Lung (tissue), 12 donors: ENCODE data around the gene ASTN2. TPM values are rescaled to one million over a fixed set of nuclear protein-coding genes. Genes with fewer than 3 reads are reported as not detected.

Experiments
- ATAC-seq: fragments of 200-7000 bp; cut with Tn5 transposase; one replicate; pipeline ENCODE4 v1.9.1; 2020; ENCODE audit warnings: moderate number of reproducible peaks; ENCODE audit not compliant: insufficient read depth, low FRiP score
- DNase-seq, 3 donors: peaks; one replicate each; pipeline ENCODE4 v3.0.0-alpha.2; 2013 to 2017
- H3K27ac ChIP-seq, 2 donors: one replicate each; pipeline ENCODE4 v1.5.1; 2013; ENCODE audit warnings: mild to moderate bottlenecking in 2 of 2, moderate library complexity in 2 of 2, control low read depth in 1 of 2, inconsistent platforms in 1 of 2, low read depth in 1 of 2, low read length in 1 of 2
- H3K27me3 ChIP-seq, 3 donors: one replicate each; pipeline ENCODE4 v1.5.1; 2013; ENCODE audit warnings: low read length in 2 of 3; ENCODE audit not compliant: control insufficient read depth in 3 of 3, insufficient read depth in 3 of 3
- H3K36me3 ChIP-seq, 4 donors: one replicate each; pipeline ENCODE4 v1.5.1; 2013; ENCODE audit warnings: low read length in 4 of 4, mild to moderate bottlenecking in 1 of 4, moderate library complexity in 1 of 4; ENCODE audit not compliant: control insufficient read depth in 4 of 4, insufficient read depth in 4 of 4
- H3K4me1 ChIP-seq, 5 donors: one replicate each; pipeline ENCODE4 v1.5.1; 2013; ENCODE audit warnings: low read length in 5 of 5, mild to moderate bottlenecking in 2 of 5, moderate library complexity in 1 of 5; ENCODE audit not compliant: control insufficient read depth in 5 of 5, insufficient read depth in 5 of 5
- H3K4me3 ChIP-seq: one replicate; pipeline ENCODE4 v1.5.1; 2013; ENCODE audit warnings: mild to moderate bottlenecking, control low read depth, moderate library complexity
- H3K9ac ChIP-seq, 2 donors: one replicate each; pipeline ENCODE4 v1.5.1; 2013; ENCODE audit warnings: low read length in 2 of 2, control low read depth in 1 of 2; ENCODE audit not compliant: insufficient read depth in 1 of 2
- H3K9me3 ChIP-seq, 4 donors: one replicate each; pipeline ENCODE4 v1.5.1; 2013; ENCODE audit warnings: low read length in 3 of 4, mild to moderate bottlenecking in 1 of 4, moderate library complexity in 1 of 4; ENCODE audit not compliant: control insufficient read depth in 4 of 4, insufficient read depth in 3 of 4
- CTCF ChIP-seq: IDR thresholded peaks from 2 replicates; pipeline ENCODE4 v1.5.1; 2012; ENCODE audit warnings: mild to moderate bottlenecking; ENCODE audit errors: control extremely low read depth, extremely low read depth
- WGBS, 2 donors: extraction: QIAGEN DNeasy Blood & Tissue Kit; methylation state at CpG; one replicate each; pipeline ENCODE4 v1.1.7; 2013; 5-methylcytosine and 5-hydroxymethylcytosine counted together
- polyA plus RNA-seq, 2 donors: library from polyadenylated mRNA; stranded (reverse); fragments of 200-250 nt; gene quantifications; one replicate each; pipeline ENCODE4 v1.2.1, GENCODE V29; 2013
- total RNA-seq, 2 donors: library from RNA; depleted of rRNA in 1 of 2; stranded (reverse); fragments of >200 nt in 1 of 2; gene quantifications; one replicate each; pipeline ENCODE4 v1.2.1, GENCODE V29; 2014 to 2021
- donor health status: control.
- donor health status: control.
- donor health status: Bipolar disorder and iron deficiency.
- donor health status: healthy.
- donor health status: DM: yes; HTN: yes; CAD: no.

ASTN2 gene
- total and polyA plus RNA-seq, 4 donors: 1.4 to 7.0 (median 3.3) TPM

DNA sequence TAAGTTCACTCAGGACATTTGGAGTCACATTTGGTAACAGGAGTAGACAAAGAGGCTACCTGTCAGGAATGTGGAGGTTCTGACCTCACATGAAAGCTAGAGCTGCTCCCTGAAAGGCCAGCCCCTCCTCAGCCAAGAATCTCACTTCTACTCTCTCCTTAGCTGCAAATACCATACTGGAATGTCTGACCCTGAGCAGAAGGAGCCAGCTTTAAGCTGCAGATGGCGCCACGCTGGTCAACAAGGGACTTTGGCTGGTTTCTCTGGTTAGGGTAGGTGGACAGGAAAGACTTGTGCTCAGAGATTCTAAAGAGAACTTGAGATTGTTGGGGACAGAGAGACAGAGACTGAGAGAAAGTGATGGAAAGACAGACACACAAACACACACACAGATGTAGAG lies 21.9 kb downstream of the ASTN2 start:
- 51 to 63% methylated on average over 2 of the region's 2 CpGs for WGBS, 2 donors
- Histone ChIP-seq H3K27ac (no peak overlapping the region), H3K9me3 (peaks cover 0 to 3% (median 0%) of the 10 kb centered on the region in 4 donors), H3K27me3 (no peaks in the 10 kb centered on the region), H3K4me3 (peak overlapping the region; percentile 9), H3K36me3 (no peaks in the 10 kb centered on the region), H3K4me1 (no peaks in the 10 kb centered on the region), H3K9ac (no peak overlapping the region)
- TF ChIP-seq CTCF: no peak
- DNase-seq (no peak), ATAC-seq (no peak)

- no peak overlapping the region for H3K27ac ChIP-seq
- H3K4me3 ChIP-seq: no peak overlapping the region
- no peak for TF ChIP-seq CTCF
- DNase-seq: no peak
- H3K9ac ChIP-seq: no peak overlapping the region
- no peaks in the 10 kb centered on the region for H3K36me3 ChIP-seq
- no peaks in the 10 kb centered on the region for H3K9me3 ChIP-seq
- no peak for ATAC-seq
- WGBS, 2 donors: 46 to 61% methylated on average over 3 of the region's 3 CpGs
- H3K4me1 ChIP-seq: no peaks in the 10 kb centered on the region
- H3K27me3 ChIP-seq: peaks cover 0 to 3% (median 0%) of the 10 kb centered on the region in 3 donors
These were observed 27.4 kb downstream of the ASTN2 start for GRCh38 chr9:117387422-117387821.

- Histone ChIP-seq H3K4me3 (no peak overlapping the region), H3K27me3 (no peaks in the 10 kb centered on the region), H3K27ac (no peak overlapping the region), H3K36me3 (no peaks in the 10 kb centered on the region), H3K4me1 (no peaks in the 10 kb centered on the region), H3K9me3 (peaks cover 0 to 1% (median 0%) of the 10 kb centered on the region in 4 donors), H3K9ac (no peak overlapping the region)
- no peak for DNase-seq
- no peak for TF ChIP-seq CTCF
- WGBS, 2 donors: 73 to 83% methylated on average over 2 of the region's 2 CpGs
- ATAC-seq: no peak
These were observed 35.5 kb downstream of the ASTN2 start for GRCh38 chr9:117379341-117379740.

DNA sequence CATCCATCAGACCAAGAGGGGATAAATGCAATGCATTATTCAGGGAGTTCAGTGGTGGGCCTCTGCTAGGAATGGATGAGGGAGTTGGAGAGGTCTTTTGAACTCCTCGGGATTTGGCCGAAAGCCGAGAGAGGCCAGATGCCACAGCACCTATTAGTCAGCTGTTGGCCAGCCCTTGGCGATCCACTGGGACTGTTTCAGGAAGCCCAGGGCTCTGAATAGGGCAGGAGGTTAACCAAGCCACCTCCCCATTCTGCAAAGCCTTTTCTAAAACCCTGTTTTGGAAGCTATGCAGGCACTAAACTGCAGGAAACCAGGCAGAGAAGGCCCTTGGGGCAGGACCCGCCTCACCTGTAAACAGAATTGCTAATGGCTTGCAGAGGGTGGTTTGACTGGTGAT lies 37.8 kb downstream of the ASTN2 start:
- H3K27ac ChIP-seq: no peak overlapping the region
- ATAC-seq (no peak), DNase-seq (no peak)
- TF ChIP-seq CTCF: no peak
- no peak overlapping the region for H3K9ac ChIP-seq
- H3K9me3 ChIP-seq: peaks cover 0 to 1% (median 0%) of the 10 kb centered on the region in 4 donors
- H3K4me3 ChIP-seq: no peak overlapping the region
- H3K4me1 ChIP-seq: no peaks in the 10 kb centered on the region
- 62 to 63% methylated on average over 5 of the region's 5 CpGs for WGBS, 2 donors
- H3K27me3 ChIP-seq: peaks cover 0 to 3% (median 0%) of the 10 kb centered on the region in 3 donors
- no peaks in the 10 kb centered on the region for H3K36me3 ChIP-seq
